Gastrocnemius medialis (tissue), 4 donors: ENCODE results near the gene ECE1. TPM values are rescaled to one million over a fixed set of nuclear protein-coding genes. Genes with fewer than 3 reads are reported as not detected.

ENCODE experiments used
- ATAC-seq, 2 donors: fragments of 150-250 bp; one replicate each; pipeline ENCODE4 v1.9.1; 2016
- DNase-seq, 2 donors: peaks; one replicate each; pipeline ENCODE4 v3.0.0-alpha.2; 2019
- H3K27ac ChIP-seq, 4 donors: fragments of 200-600 bp; sonication (generic); 1 replicate in 1 of 4; 2 replicates in 3 of 4; pipeline ENCODE4 v1.5.1; 2016 to 2018; ENCODE audit warnings: mild to moderate bottlenecking in 2 of 4, moderate library complexity in 1 of 4
- H3K27me3 ChIP-seq, 3 donors: fragments of 200-600 bp; sonication (generic) in 2 of 3; 1 replicate in 1 of 3; 2 replicates in 2 of 3; pipeline versions ENCODE4 v1.5.1 to v1.6.0; 2016 to 2019; ENCODE audit warnings: mild to moderate bottlenecking in 1 of 3, moderate library complexity in 1 of 3
- H3K36me3 ChIP-seq, 2 donors: fragments of 200-600 bp; sonication (generic) in 1 of 2; one replicate each; pipeline ENCODE4 v1.5.1; 2017 to 2018
- H3K4me1 ChIP-seq, 2 donors: fragments of 200-600 bp; sonication (generic) in 1 of 2; one replicate each; pipeline ENCODE4 v1.5.1; 2016 to 2017; ENCODE audit warnings: mild to moderate bottlenecking in 2 of 2
- H3K4me3 ChIP-seq, 4 donors: fragments of 200-600 bp; sonication (generic) in 3 of 4; 1 replicate in 1 of 4; 2 replicates in 3 of 4; pipeline ENCODE4 v1.5.1; 2016 to 2019; ENCODE audit warnings: mild to moderate bottlenecking in 2 of 4
- H3K9me3 ChIP-seq, 3 donors: fragments of 200-600 bp; sonication (generic) in 2 of 3; 1 replicate in 1 of 3; 2 replicates in 2 of 3; pipeline ENCODE4 v1.5.1; 2016 to 2019
- POLR2A ChIP-seq, 2 donors: fragments of 450-650 bp; IDR thresholded peaks; one replicate each; pipeline ENCODE4 v1.6.1; 2017; ENCODE audit warnings: antibody characterized with exemption in 2 of 2, mild to moderate bottlenecking in 2 of 2, moderate library complexity in 2 of 2
- in situ Hi-C, 4 donors: fragments of 200-750 bp; cut with MboI; loops; one replicate each; pipeline versions ENCODE4 v1.15.0 to v1.8.0; 2017; ENCODE audit warnings: low sequenced_read_pairs in 4 of 4
- intact Hi-C: fragments of 100-400 bp; cut with DNase I; formaldehyde crosslinking; loops from one replicate; pipeline ENCODE4 v1.15.1; 2023; ENCODE audit warnings: low total_unique reads
- total RNA-seq, 4 donors: library from RNA; depleted of rRNA; stranded (reverse); fragments of >200 nt; gene quantifications; one replicate each; pipeline versions ENCODE4 v1.1.0 to v1.2.3, GENCODE V29; 2016
- TF ChIP-seq, protein P1 (sequence below), 5 experiments: fragments of 450-650 bp in 3 of 5; fragments of 200-600 bp in 2 of 5; sonication (generic) in 2 of 5; IDR thresholded peaks in 4 of 5; conservative IDR thresholded peaks in 1 of 5; 1 replicate in 4 of 5; 2 replicates in 1 of 5; pipeline ENCODE4 v1.5.1; 2016 to 2019; ENCODE audit warnings: antibody characterized with exemption in 5 of 5, mild to moderate bottlenecking in 3 of 5, moderate library complexity in 3 of 5

The ECE1 gene
- total RNA-seq, 4 donors from 2014 or later = 17.1 to 39.9 (median 26.7) TPM

GRCh38 chr1:21244154-21244553 lies 46.1 kb downstream of the ECE1 start:
- intact Hi-C loops (no loop called here), in situ Hi-C loops (loop anchor here in 1 of 4 donors (25.0 kb wide), 1 partner anchor 418 kb away; the partner anchor contains the start of gene RAP1GAP)
- H3K27ac ChIP-seq = no peak overlapping the region
- DNase-seq = no peak
- no peaks in the 10 kb centered on the region for H3K4me1 ChIP-seq
- no peak overlapping the region for H3K4me3 ChIP-seq
- no peak for ATAC-seq
- H3K27me3 ChIP-seq = no peaks in the 10 kb centered on the region
- no peak for TF ChIP-seq POLR2A (IDR thresholded peaks at IDR 0.05)
- TF ChIP-seq, protein P1, sequence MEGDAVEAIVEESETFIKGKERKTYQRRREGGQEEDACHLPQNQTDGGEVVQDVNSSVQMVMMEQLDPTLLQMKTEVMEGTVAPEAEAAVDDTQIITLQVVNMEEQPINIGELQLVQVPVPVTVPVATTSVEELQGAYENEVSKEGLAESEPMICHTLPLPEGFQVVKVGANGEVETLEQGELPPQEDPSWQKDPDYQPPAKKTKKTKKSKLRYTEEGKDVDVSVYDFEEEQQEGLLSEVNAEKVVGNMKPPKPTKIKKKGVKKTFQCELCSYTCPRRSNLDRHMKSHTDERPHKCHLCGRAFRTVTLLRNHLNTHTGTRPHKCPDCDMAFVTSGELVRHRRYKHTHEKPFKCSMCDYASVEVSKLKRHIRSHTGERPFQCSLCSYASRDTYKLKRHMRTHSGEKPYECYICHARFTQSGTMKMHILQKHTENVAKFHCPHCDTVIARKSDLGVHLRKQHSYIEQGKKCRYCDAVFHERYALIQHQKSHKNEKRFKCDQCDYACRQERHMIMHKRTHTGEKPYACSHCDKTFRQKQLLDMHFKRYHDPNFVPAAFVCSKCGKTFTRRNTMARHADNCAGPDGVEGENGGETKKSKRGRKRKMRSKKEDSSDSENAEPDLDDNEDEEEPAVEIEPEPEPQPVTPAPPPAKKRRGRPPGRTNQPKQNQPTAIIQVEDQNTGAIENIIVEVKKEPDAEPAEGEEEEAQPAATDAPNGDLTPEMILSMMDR (IDR thresholded peaks at IDR 0.05 in 4 of 5, conservative IDR thresholded peaks at IDR 0.05 in 1 of 5) = no peak
- peaks cover 0 to 22% of the 10 kb centered on the region in 2 donors for H3K36me3 ChIP-seq
- H3K9me3 ChIP-seq = no peaks in the 10 kb centered on the region

- in situ Hi-C loops (loop anchor here in 1 of 4 donors (25.0 kb wide), 1 partner anchor 419 kb away; the partner anchor contains the start of gene RAP1GAP), intact Hi-C loops (no loop called here)
- TF ChIP-seq, protein P1 (IDR thresholded peaks at IDR 0.05 in 4 of 5, conservative IDR thresholded peaks at IDR 0.05 in 1 of 5) = no peak
- no peak for TF ChIP-seq POLR2A (IDR thresholded peaks at IDR 0.05)
- no peak for ATAC-seq
- DNase-seq = no peak
- H3K27me3 ChIP-seq = no peaks in the 10 kb centered on the region
- H3K4me1 ChIP-seq = no peaks in the 10 kb centered on the region
- peaks cover 0 to 19% of the 10 kb centered on the region in 2 donors for H3K36me3 ChIP-seq
- H3K27ac ChIP-seq = no peak overlapping the region
- no peak overlapping the region for H3K4me3 ChIP-seq
- H3K9me3 ChIP-seq = no peaks in the 10 kb centered on the region
Measured at GRCh38 chr1:21242846-21243245, 47.4 kb downstream of the ECE1 start.

- in situ Hi-C loops (loop anchor here in 1 of 4 donors (25.0 kb wide), 1 partner anchor 420 kb away; the partner anchor contains the start of gene RAP1GAP), intact Hi-C loops (no loop called here)
- no peaks in the 10 kb centered on the region for H3K9me3 ChIP-seq
- no peaks in the 10 kb centered on the region for H3K4me1 ChIP-seq
- peaks cover 0 to 26% of the 10 kb centered on the region in 2 donors for H3K36me3 ChIP-seq
- no peak for TF ChIP-seq POLR2A (IDR thresholded peaks at IDR 0.05)
- TF ChIP-seq, protein P1 (IDR thresholded peaks at IDR 0.05 in 4 of 5, conservative IDR thresholded peaks at IDR 0.05 in 1 of 5) = no peak
- DNase-seq (no peak), ATAC-seq (no peak)
- no peak overlapping the region for H3K4me3 ChIP-seq
- H3K27me3 ChIP-seq = no peaks in the 10 kb centered on the region
- no peak overlapping the region for H3K27ac ChIP-seq
Measured at GRCh38 chr1:21241771-21242581, 48.3 kb downstream of the ECE1 start.

DNA sequence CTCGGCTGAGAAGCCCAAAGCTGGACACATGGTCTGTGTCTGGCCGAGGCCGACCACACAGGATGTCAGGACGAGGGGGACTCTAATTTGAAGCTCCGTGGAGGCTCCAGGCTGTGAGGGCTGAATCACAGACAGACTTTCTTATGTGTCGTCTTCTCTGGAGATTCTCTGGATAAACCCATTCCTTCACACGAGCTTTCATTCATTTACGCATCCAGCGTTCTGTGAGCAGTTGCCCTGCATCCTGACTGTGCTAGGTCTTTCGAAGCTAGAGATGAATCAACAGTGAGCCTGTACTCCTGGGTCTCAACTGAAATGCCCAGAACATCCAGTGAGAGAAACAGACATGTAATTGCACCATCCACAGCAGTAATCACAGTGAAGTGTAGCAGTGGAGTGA lies 49.6 kb downstream of the ECE1 start:
- peaks cover 0 to 32% of the 10 kb centered on the region in 2 donors for H3K36me3 ChIP-seq
- TF ChIP-seq, protein P1 (IDR thresholded peaks at IDR 0.05 in 4 of 5, conservative IDR thresholded peaks at IDR 0.05 in 1 of 5) = no peak
- no peak for TF ChIP-seq POLR2A (IDR thresholded peaks at IDR 0.05)
- DNase-seq = no peak
- in situ Hi-C loops = loop anchor here in 1 of 4 donors (25.0 kb wide), 1 partner anchor 422 kb away; the partner anchor contains the start of gene RAP1GAP
- H3K4me3 ChIP-seq = no peak overlapping the region
- no peaks in the 10 kb centered on the region for H3K9me3 ChIP-seq
- no peaks in the 10 kb centered on the region for H3K4me1 ChIP-seq
- ATAC-seq = no peak
- no peak overlapping the region for H3K27ac ChIP-seq
- no peaks in the 10 kb centered on the region for H3K27me3 ChIP-seq
- intact Hi-C loops = no loop called here
